ENCODE results near the gene PTPRM.

DNA sequence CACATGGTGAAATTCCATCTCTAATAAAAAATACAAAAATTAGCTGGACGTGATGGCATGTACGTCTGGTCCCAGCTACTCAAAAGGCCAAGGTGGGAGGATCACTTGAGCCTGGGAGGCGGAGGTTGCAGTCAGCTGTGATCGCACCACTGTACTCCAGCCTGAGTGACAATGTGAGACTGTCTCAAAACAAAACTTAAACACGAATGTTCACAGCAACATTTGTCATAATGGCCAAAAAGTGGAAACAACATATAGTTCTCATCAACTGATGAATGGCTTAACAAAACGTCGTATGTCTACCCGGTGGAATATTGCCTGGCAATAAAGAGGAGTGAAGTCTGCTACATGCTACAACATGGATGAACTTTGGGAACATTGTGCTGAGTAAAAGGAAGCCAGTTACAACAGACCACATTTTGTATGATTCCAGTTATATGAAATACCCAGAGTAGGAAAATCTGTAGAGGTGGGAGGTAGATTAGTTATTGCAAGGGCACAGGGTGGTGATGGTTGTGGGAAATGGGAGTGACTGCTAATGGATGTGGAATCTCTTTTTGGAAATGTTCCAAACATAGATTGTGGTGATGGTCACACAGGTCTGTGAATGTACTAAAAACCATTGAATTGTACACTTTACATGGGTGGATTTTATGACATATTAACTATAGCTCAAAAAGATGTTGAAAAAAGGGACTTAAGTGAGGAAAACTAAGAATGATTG, 478.2 kb downstream of the PTPRM start:
- TF ChIP-seq YY1 (IDR thresholded peaks at IDR 0.05; ENCODE audit: insufficient read depth, insufficient read length) (no peak), ZNF274 (IDR thresholded peaks at IDR 0.05; ENCODE audit: low read depth, low read length) (no peak), SUZ12 (IDR thresholded peaks at IDR 0.05; ENCODE audit: extremely low read depth, insufficient read depth, insufficient read length) (no peak)
